GM18907 (cell line): Measurements from ENCODE around the gene CDRT4.

Experiments used
- ATAC-seq: cut with Tn5 transposase; IDR thresholded peaks from one replicate; pipeline ENCODE4 v1.9.1; 2021; ENCODE audit warnings: mild to moderate bottlenecking, moderate library complexity; ENCODE audit not compliant: unreplicated experiment

The CDRT4 gene

DNA sequence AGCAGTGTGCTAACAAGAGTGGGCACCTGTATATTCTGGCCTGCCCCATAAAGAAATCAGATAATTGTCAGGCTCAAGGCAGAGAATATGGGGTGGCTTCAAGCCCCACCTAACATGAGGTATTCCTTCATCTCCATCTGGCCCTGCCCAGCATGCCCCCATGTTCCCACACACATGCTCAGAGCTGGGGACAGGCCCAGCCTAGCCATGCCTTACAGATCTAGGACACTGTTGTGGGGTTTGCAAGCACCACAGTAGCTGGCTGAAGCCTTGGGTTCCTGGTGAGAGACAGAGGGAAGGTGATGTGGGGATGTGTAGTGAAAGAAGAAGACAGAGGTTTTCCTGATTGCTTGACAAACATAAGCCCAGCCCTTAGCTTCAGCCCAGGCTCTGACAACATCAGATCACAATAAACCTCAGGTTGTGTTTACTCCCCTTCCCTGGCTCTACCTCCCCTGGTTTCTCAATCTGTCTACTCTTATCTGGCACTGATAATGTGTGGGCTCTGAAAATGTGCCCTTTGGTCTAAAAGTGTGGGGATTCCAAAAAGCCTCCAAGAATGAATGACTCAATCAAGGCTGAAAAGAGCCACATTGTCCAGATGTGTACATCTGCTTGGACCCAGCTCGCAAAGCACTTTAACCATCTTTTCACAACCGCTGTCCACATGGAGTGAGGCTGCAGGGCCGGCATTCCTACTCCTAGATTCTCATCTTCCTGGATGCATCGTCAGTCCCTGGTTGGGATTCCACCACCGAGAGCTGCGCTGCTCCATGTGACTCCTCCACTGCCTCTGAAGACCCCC is 34.4 kb downstream of the CDRT4 start:
- ATAC-seq: no peak

DNA sequence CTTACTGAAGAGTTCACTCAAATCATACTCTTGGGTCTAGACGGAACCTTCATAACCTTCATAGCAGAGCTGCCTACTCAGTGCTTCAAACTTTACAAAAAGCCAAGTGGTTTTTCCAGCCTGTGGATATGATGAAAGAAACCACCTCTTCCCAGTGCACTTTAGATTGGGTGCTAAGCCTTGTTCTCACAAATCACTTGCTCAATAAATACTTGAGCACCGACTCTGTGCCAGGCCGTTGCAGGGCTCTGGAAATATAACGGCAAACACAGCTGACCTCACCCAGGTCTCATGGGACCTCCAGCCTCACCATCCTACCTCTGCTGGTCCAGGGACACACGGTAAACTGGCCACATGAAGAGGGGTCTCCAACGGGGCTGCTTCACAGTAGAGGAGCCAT is 35.7 kb downstream of the CDRT4 start:
- ATAC-seq: no peak

DNA sequence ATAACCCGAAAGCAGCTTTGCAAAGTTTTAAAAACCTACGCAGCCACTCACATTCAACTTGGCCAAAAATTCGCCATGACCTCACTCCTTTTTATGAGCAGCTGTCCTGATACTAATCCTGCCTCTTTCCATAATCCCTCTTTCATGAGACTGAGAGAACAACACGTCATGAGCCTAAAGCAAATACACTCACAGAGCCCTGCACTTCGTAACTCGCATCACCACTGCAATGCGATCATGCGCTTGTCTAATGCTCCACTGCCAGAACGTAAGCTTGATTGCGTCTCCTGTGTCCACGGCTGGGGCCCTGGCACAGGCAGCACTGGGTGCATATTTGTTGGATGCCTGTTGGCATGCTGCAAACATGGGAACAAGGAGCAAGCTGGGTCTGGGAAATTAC is 36.2 kb downstream of the CDRT4 start:
- no peak for ATAC-seq

DNA sequence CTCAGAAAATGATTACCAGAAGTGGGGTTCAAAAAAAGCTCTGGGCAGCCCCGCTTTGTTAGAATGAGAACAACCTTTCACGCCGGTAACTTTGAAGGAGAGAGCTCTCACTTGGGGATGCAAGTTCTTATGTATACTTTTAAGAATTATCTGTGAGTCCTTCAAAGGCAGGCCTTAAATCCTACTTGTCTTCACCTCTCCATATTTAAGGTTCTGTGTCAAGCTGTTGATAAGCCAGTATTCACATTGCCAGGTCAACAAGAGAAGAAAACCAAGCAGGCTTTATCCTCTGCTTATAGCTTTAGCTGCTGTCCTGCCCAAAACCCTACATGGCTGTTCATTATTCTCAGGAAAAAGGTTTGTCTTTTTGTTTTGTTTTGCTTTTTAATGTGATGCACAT is 42.9 kb downstream of the CDRT4 start:
- ATAC-seq: no peak

DNA sequence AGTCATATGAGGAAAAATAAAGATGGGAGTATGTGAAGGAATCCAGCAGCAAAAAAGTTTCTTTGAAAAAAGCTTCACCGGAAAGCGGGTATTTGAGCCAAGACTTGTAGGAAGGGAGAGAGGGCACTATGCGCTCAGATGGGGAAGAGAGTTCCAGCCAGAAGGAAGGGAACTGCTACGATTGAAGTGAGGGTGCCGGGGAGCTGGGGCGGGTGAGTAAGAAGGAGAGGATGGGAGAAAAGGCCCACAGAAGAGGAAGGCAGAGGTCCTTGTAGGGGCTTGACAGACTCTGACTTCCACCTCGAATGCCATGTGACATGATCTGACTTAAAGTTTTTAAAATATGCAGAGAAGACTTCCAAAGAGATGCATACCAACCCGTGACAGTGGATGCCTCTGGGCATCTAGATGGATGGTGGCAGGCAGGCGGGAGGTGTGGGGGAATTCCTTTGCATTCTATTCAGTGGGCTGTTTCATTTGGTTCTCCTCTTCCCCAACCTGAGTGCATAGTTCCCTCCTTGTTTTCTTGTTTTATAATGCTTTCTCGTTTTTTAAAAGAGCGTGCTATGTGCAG is 44.9 kb downstream of the CDRT4 start:
- ATAC-seq: no peak

DNA sequence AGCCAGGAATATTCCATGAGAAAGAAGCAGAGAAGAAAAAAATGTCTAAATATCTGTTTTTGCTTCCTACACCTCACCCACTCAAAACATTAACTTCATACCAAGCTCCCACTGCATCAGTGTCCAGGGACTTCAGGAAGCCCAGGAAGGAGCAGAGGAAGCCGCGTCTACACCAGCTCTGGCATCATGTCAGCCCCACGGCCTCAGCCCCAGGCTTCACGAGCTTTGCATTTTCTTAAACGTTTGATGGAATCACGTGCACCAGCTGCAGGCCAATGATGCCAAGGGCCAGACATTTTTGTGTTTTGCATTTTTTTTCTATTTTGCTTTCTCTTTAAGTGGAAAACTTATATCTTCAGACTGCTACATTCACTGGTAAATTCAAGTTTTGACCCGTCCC is 48.6 kb downstream of the CDRT4 start:
- no peak for ATAC-seq

DNA sequence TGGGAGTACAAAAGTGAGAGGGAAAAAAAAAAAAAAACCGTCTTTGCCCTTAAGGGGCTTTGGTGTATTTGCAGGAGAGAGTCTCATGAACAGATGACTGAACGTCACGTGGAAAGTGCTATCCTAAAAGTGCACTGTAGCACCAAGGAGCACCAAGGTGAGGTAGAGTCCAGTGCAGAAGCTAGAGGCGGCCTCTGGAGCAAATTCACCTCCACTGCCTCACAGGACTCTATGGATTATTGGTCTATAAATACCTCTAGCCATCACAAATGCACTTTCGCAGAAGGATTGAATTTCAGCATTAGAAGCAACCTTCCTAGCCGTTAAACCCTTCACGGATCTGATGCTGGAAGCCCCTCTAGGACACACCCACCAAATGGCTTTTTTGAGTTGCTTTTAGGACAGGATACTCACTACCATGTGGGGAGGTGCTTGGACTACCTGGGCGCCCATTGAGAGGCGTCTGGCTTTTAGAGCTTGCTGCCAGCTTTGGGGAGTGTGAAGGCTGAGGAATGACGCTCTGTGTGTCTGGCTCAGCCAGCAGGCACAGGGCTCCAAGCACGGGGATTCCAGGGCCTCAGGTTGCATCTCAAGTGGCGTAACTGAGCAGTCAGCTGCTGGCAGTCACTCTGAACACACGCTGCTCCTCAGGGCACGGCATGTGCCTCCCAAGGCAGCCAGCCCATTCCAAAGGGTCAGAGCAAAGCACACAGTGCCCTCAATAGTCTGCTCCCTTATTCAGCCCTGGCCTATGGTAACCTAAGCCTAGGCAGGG is 52.7 kb downstream of the CDRT4 start:
- no peak for ATAC-seq

DNA sequence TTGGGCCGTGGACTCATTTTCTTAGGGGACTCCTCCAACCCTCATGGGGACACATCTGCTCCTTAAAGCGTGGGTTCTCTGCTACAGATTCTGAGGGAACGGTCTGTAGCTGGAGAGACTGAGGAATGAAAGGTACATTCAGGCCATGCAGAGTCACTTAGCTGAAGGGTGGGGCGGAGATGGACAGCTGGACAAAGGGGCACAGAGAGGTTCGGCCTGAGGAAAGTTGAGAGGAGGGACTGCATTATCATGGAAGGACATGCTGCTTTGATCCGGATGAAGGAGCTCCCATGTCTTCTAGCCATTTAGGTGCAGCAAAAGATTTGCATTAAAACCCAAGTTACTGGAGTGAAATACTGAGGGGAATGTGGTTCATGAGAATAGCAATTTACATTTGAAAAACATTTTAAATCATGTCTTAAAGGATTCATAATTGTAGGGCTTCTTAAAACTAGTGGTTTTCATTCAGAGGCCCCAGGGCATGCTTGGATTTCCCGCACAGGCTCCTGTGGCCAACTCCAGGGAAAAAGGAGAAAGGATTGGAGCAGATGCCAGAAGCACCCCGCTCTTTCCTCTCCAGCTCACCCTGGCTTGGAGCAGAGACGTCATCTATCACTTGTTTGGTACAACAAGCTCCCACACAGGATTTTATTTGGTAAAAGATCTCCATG is 54.2 kb downstream of the CDRT4 start:
- ATAC-seq: no peak

DNA sequence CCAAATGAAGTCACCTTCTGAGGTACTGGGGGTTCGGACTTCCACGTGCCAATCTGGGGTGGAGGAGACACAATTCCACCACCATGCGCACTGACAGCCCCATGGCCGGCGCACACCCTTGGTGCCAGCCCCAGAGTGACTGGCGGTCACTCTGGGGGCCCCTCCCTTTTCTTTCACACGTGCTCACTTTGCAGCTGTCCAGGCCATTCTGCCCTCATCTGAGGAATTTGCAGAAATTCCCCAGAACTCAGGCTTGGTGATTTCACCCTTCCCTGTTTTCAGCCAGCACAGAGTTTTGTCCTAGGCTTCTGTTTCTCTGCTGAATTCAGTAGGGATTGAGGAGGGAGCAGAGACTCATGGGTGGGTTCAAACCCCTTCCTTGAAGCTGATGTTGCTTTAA is 54.8 kb downstream of the CDRT4 start:
- no peak for ATAC-seq

DNA sequence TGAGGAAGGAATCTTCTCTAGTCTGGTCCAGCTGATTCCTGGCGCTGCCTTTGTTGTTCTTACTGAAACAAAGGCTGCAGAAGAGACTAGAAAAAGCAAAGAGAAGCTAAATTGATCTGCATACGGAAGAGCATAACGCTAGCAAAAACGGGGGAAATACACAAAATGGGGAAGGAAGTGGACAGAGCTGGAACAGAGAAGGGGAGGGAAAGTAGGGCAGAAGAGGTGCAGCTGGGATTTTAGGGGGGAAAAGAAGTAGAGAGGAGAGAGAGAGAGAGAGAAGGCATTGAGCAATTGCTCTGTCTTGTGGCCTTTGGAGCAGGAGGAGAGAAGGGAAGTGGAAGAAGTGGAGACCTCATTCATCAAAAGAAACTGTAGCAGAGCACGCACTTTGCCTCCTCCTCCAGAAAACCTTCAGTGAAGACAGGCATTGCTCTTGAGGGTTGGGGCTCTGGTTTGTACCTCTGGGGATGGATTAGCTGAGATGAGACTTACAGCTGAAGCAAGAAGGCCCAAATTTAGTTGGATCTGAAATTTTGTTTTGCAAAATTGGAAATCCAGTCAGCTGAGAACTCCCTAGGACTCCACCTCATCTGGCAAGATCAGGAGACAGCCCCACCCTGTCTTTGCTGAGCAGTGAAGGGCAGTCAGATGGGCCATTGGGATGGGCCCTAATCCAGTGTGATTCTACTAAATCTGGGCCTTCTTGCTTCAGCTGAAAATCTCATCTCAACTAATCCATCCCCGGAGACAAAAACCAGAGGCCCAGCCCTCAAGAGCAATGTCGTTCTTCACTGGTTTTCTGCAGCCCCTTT is 55.8 kb downstream of the CDRT4 start:
- ATAC-seq: no peak

DNA sequence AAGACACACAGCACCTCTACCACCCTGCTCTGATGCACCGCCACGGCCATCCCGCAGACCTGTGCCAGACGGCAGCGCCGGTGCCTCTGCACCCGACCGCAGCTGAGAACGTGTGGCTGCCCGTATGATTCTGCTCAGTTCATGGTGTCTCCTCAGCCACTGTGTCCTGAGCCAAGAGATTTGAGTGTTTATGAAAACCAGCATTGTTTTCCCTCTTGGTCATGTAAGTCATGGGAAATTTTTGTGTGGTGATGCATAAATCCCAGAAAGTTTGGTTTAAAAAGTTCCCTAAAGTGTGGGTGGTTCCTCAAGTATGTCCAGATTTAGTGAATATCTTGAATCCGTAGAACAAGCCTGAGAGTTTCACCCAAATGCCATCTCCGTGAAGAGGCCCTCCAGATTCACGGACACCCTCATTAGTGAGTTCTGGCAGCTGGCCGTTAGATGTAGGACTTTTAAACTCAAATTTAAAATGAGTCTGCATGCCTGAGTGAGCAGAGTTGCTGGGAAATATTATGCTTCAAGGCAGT is 57.6 kb downstream of the CDRT4 start:
- no peak for ATAC-seq

DNA sequence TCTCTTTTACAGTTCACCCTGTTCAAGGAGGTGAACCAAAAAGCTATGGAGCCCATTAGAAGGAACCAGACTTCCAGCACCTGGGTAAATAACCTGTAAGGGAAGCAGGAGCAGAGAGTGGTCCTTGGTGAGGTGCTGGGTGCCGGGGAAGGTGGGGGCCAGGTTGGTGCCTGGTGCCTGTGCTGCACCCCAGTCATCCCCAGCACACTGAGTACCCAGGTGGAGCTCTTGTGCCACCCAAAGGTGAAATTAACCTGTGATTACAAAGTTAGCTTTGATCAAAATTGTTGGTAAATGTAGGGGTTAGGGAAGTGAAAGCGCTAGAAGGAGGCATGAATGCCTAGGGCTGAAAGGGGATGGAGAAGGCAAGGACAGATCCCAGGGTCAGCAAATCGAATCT is 58.6 kb downstream of the CDRT4 start:
- no peak for ATAC-seq

DNA sequence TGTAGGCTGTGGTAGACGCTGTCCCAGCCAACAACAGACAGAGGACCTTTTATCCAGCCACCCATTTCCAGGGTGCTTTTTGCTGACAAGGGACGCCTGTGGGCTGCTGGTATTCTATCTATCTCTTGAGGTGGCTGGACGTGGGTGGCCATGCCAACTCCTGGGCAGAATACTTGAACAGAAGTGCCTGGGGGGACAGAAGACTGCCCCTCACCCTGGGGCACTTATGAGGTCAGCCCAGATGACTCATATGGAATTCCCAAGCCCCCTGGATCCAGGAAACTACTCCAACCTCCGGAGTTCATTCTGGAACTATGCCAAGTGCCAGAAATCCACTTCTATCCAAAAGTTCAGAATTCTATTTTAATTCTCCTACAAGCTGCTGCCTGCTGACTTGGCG is 61.3 kb downstream of the CDRT4 start:
- ATAC-seq: no peak

DNA sequence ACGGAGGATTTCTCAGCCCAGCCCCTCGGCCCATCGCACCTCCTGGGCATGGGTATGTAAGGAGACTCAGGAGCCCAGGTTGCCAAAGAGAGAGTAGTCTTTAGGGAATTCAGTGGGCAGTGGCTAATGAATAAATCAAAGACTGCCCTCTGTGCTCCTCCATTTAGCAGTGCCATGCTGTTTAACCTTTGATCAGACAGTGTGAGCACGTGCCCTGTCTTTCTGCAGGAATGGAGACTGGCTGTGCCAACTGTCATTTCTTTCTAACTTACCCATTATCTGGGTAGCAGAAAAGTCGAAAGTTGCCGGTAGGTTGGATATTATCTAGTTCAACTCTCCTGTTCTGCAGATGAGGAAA is 62.4 kb downstream of the CDRT4 start:
- ATAC-seq: no peak

DNA sequence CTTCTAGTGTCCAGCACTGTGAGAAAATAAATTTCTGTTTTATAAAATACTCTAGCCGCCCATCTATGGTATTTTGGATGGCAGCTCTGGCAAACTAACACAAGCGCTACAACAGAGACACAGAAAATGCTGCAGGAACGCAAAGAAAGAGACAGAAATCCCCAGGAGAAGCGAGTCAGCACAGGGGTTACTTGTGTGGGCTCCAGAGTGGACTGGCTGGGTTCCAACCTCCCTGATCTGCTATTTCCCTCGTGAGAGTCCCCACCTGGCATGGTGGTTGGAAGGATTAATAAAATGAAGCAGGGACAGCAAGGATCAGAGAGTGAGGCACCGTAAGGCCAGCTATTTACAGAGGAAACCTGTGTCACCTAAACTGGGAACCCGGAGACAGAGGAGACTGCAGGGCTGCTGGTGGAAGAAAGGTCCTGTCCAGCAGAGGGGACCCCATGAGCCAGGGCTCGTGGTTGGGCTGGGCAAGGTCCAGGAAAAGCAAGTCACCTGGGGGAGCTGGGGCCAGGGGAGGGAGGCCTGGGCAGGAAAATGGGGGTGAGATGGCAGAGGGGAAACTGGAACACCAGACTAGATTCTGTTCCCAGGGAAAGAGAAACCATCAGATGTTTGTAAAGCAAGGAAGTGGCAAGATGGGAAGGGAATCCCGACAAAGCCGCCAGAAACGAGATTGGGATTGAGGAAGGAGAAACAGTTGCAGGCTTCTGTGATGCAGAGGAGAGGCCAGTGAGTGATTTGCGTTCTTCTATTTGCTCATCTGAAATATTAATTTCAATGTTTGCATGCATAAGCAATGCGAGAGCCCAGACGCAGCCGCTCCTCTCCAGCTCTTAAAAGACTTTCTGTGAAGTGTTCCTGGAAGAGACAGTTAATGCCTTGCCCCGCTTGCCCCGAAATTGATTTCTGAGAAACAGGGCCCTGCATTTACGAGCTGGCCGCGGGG is 63.0 kb downstream of the CDRT4 start:
- no peak for ATAC-seq

DNA sequence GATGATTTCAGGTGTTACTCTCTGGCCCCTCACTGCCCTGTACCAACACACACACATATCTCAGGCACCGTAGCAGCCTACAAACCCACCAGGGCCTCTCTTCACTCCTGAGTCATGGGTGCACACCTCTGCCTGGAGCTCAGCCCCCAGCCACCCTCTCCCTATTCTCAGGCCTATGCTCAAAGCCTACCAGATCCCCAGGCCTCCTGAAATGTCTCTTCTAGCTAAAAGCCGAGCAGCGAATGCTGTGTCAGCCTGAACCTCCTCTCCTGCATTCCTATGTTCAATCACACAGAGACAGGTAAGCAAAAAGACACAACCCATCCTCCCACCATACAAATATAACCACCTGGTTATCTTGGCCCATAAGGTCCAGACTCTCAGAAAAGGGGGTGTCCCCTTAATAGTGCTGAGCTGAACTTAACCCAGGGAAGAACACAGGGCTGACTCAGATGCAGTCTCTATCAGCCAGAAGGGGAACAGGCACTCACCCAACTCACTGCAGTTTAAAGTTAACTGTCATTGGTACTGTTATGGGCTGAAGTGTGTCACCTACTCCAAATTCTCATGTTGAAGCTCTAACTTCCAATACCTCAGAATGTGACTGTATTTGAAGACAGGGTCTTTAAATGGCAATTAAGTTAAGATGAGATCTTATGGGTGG is 64.0 kb downstream of the CDRT4 start:
- no peak for ATAC-seq

DNA sequence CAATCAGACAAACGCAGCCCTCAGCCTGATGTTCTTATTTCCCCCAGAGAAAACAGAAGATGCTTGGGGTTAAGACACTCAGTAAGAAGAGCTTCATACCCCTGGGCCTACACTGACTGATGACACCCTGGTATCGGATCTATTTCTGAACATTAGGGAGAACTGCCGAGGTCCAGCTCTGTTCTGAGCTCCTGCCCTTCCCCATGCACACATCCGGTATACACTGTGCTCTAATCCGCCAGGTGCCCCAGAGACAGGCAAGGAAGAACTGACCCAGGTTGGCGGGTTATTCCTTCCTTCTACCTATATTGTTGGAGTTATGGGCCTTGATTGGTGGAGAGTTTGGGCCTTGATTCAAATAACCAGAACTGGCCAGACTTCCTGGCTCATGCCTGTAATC is 68.0 kb downstream of the CDRT4 start:
- no peak for ATAC-seq

DNA sequence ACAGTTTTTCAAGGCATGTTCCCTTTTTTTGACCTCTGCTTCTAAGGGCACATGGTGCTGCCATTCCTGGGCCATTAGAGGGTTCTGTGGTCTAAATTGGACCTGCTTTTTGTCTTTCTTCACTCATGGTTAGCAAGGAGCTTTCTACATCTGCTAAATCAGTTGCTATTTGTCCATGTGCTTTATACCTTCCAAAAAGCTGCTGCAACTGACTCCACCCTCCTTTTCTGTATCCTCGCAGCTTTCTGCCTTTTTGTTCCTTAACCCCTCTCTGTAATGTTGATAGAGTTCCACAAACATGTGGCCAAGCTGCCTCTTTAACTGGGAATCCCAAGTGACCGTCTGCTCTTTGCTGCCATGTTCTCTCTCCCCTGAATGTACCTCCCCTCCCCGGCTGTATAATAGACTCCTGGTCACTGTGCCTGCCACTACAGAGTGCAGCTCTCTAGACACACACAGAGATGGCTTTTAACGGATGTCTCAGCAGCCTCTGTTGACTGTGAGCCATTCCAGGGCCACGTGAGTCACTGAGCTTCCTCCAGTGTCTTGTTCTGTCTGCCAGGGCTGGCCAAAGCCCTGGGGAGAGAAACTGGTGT is 68.6 kb downstream of the CDRT4 start:
- no peak for ATAC-seq

DNA sequence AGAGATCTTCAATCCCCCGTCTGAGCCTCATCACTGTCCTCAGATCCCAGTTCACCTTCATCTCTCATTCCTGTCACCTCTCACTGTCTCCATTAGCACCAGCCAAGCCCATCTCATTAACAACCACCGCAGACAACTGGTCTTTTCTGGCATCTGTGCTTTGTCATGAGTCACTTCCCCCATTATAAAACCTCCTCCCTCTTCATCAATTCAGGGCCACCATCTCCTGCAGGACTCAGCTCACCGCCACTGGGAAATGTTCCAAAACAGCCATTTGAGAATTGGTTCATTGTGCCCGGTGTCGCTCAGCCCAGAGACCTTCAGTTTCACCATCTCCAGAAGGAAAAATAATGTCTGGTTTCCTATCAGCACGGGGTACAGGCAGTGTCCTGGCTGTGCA is 69.1 kb downstream of the CDRT4 start:
- no peak for ATAC-seq
